Astrocyte (in vitro differentiated cells and primary cell): ENCODE results near the gene POLR2H.

Experiments used
- CTCF ChIP-seq: IDR thresholded peaks from 2 replicates; pipeline ENCODE4 v1.5.1; 2011; ENCODE audit warnings: low read depth, mild to moderate bottlenecking, inconsistent platforms, low read length, moderate library complexity; ENCODE audit not compliant: insufficient read depth
- EZH2 ChIP-seq: IDR thresholded peaks from 2 replicates; pipeline ENCODE4 v1.6.1; 2012; ENCODE audit warnings: mild to moderate bottlenecking, low read length, inconsistent platforms; ENCODE audit not compliant: insufficient read depth

- no peak for TF ChIP-seq CTCF
- TF ChIP-seq EZH2 = no peak
Measured at GRCh38 chr3:184344579-184345316, 16.8 kb upstream of the POLR2H start.
